T-cell (primary cell): Measurements from ENCODE around the gene ETNK2. TPM values are rescaled to one million over a fixed set of nuclear protein-coding genes. Genes with fewer than 3 reads are reported as not detected.

Source experiments
- ATAC-seq, 4 experiments: fragments of 200-7000 bp in 3 of 4; fragments of 150-1000 bp in 1 of 4; cut with Tn5 transposase; replicated peaks in 1 of 4; 1 replicate in 3 of 4; 2 replicates in 1 of 4; pipeline ENCODE4 v1.10.0; 2021; ENCODE audit warnings: moderate library complexity in 3 of 4, mild to moderate bottlenecking in 2 of 4, moderate number of reproducible peaks in 1 of 4
- CTCF ChIA-PET, 2 donors: fragments of 300-600 bp; sonication (Branson Sonifier 250); formaldehyde crosslinking; loops; one replicate each; lab custom pipeline; 2022; ENCODE audit warnings: antibody characterized with exemption in 2 of 2; lab: Charles Lee
- POLR2A ChIA-PET, 2 donors: fragments of 300-600 bp; sonication (Branson Sonifier 250); formaldehyde crosslinking; loops; one replicate each; lab custom pipeline; 2022; ENCODE audit warnings: antibody characterized with exemption in 2 of 2; lab: Charles Lee
- DNase-seq, 35 experiments: peaks; one replicate each; pipeline versions ENCODE4 v3.0.0 to v3.0.0-alpha.2; 2013 to 2023
- H3K27ac ChIP-seq: one replicate; pipeline ENCODE4 v1.5.1; 2013; ENCODE audit warnings: low read length
- H3K27me3 ChIP-seq, 2 experiments: replicated peaks in 1 of 2; 1 replicate in 1 of 2; 2 replicates in 1 of 2; pipeline versions ENCODE4 v1.6.1 to v1.7.0; 2013; ENCODE audit warnings: low read length in 1 of 2, mixed read lengths in 1 of 2; ENCODE audit not compliant: control insufficient read depth in 2 of 2, insufficient read depth in 2 of 2; ENCODE audit errors: extremely low read depth in 1 of 2
- H3K36me3 ChIP-seq, 2 donors: 1 replicate in 1 of 2; 2 replicates in 1 of 2; pipeline versions ENCODE4 v1.6.1 to v1.7.0; 2013; ENCODE audit warnings: low read length in 1 of 2; ENCODE audit not compliant: control insufficient read depth in 2 of 2, insufficient read depth in 1 of 2; ENCODE audit errors: extremely low read depth in 1 of 2
- H3K4me1 ChIP-seq, 2 experiments: 1 replicate in 1 of 2; 2 replicates in 1 of 2; pipeline versions ENCODE4 v1.6.1 to v1.7.0; 2013; ENCODE audit warnings: low read length in 2 of 2, mixed read lengths in 1 of 2; ENCODE audit not compliant: insufficient read depth in 2 of 2, control insufficient read depth in 1 of 2; ENCODE audit errors: extremely low read depth in 1 of 2
- H3K4me3 ChIP-seq, 2 donors: 1 replicate in 1 of 2; 2 replicates in 1 of 2; pipeline versions ENCODE4 v1.5.1 to v1.7.0; 2013; ENCODE audit warnings: mild to moderate bottlenecking in 2 of 2, low read length in 1 of 2, moderate library complexity in 1 of 2; ENCODE audit not compliant: control insufficient read depth in 1 of 2; ENCODE audit errors: extremely low read depth in 1 of 2
- H3K9me3 ChIP-seq: 2 replicates; pipeline ENCODE4 v1.7.0; 2013
- H3K27ac Mint-ChIP-seq, 2 donors: one replicate each; pipeline ENCODE4 v1.8.0; 2020 to 2021; ENCODE audit warnings: mild to moderate bottlenecking in 2 of 2, mixed read lengths in 2 of 2
- H3K27me3 Mint-ChIP-seq, 2 donors: one replicate each; pipeline ENCODE4 v1.8.0; 2021 to 2022; ENCODE audit warnings: mixed read lengths in 2 of 2
- H3K36me3 Mint-ChIP-seq: one replicate; pipeline ENCODE4 v1.8.0; 2021; ENCODE audit warnings: mixed read lengths
- H3K4me1 Mint-ChIP-seq, 3 donors: one replicate each; pipeline ENCODE4 v1.8.0; 2020 to 2022; ENCODE audit warnings: mixed read lengths in 3 of 3, mild to moderate bottlenecking in 1 of 3
- H3K4me3 Mint-ChIP-seq, 3 donors: one replicate each; pipeline ENCODE4 v1.8.0; 2020 to 2022; ENCODE audit warnings: mild to moderate bottlenecking in 3 of 3, mixed read lengths in 3 of 3, moderate library complexity in 3 of 3
- H3K9me3 Mint-ChIP-seq, 3 donors: one replicate each; pipeline ENCODE4 v1.8.0; 2020 to 2022; ENCODE audit warnings: mixed read lengths in 3 of 3
- WGBS: methylation state at CpG from one replicate; pipeline ENCODE4 v1.1.5; 2013; ENCODE audit warnings: missing lambda C conversion rate; ENCODE audit not compliant: insufficient coverage; 5-methylcytosine and 5-hydroxymethylcytosine counted together
- total RNA-seq, 35 experiments: library from RNA in 6 of 35; stranded (reverse) in 6 of 35; fragments of 120-200 nt in 1 of 35; gene quantifications; one replicate each; pipeline versions ENCODE4 v1.2.1 to v1.2.4 and lab custom pipeline; 2013 to 2026

Gene ETNK2
- total RNA-seq, 5 donors from 2014 or later (not counting 1 experiment from before 2014, with no cell fraction given) = 3.4 to 11.1 (median 4.2) TPM

GRCh38 chr1:204115116-204115515 lies 36.7 kb downstream of the ETNK2 start:
- DNase-seq (no peak), ATAC-seq (no peak)
- H3K4me1 Mint-ChIP-seq = peaks cover 0 to 3% (median 0%) of the 10 kb centered on the region in 3 donors
- Histone ChIP-seq H3K4me1 (no peaks in the 10 kb centered on the region), H3K9me3 (no peaks in the 10 kb centered on the region), H3K4me3 (no peak overlapping the region), H3K27me3 (no peaks in the 10 kb centered on the region), H3K27ac (no peak overlapping the region), H3K36me3 (no peaks in the 10 kb centered on the region)
- WGBS = 40% methylated on average over 1 of the region's 4 CpGs
- POLR2A ChIA-PET = interaction anchor here in 1 of 2 donors (0.7 kb wide), 1 partner anchor 12 kb away, joined by 10 read pairs; no protein-coding TSS in a partner anchor
- no peaks in the 10 kb centered on the region for H3K9me3 Mint-ChIP-seq
- H3K27ac Mint-ChIP-seq = no peak overlapping the region
- H3K27me3 Mint-ChIP-seq = no peaks in the 10 kb centered on the region
- no peaks in the 10 kb centered on the region for H3K36me3 Mint-ChIP-seq
- H3K4me3 Mint-ChIP-seq = no peak overlapping the region
- CTCF ChIA-PET = interaction anchor here in 1 of 2 donors (0.6 kb wide), 2 partner anchors 50 to 1155 kb away, joined by 4 to 6 read pairs; no protein-coding TSS in a partner anchor

- Histone ChIP-seq H3K36me3 (no peaks in the 10 kb centered on the region), H3K27me3 (no peaks in the 10 kb centered on the region), H3K4me1 (no peaks in the 10 kb centered on the region), H3K4me3 (no peak overlapping the region), H3K27ac (no peak overlapping the region), H3K9me3 (no peaks in the 10 kb centered on the region)
- no peak overlapping the region for H3K4me3 Mint-ChIP-seq
- POLR2A ChIA-PET = no interaction called here
- CTCF ChIA-PET = interaction anchor here in 1 of 2 donors (0.9 kb wide), 1 partner anchor 255 kb away, joined by 3 read pairs; no protein-coding TSS in a partner anchor
- no peak overlapping the region for H3K27ac Mint-ChIP-seq
- H3K36me3 Mint-ChIP-seq = no peaks in the 10 kb centered on the region
- H3K27me3 Mint-ChIP-seq = no peaks in the 10 kb centered on the region
- 88% methylated on average over 1 of the region's 4 CpGs for WGBS
- ATAC-seq (no peak), DNase-seq (no peak)
- peaks cover 0 to 3% (median 0%) of the 10 kb centered on the region in 3 donors for H3K4me1 Mint-ChIP-seq
- H3K9me3 Mint-ChIP-seq = no peaks in the 10 kb centered on the region
Observed at GRCh38 chr1:204114606-204115005, 37.2 kb downstream of the ETNK2 start.

- Histone ChIP-seq H3K4me3 (no peak overlapping the region), H3K36me3 (no peaks in the 10 kb centered on the region), H3K9me3 (no peaks in the 10 kb centered on the region), H3K27ac (no peak overlapping the region), H3K27me3 (no peaks in the 10 kb centered on the region), H3K4me1 (no peaks in the 10 kb centered on the region)
- peaks cover 0 to 5% (median 0%) of the 10 kb centered on the region in 3 donors for H3K4me1 Mint-ChIP-seq
- CTCF ChIA-PET = interaction anchor here in 1 of 2 donors (0.6 to 0.9 kb wide), 2 partner anchors 254 to 549 kb away, joined by 3 read pairs; no protein-coding TSS in a partner anchor
- ATAC-seq = no peak
- H3K9me3 Mint-ChIP-seq = no peaks in the 10 kb centered on the region
- 78% methylated on average over 1 of the region's 1 CpG for WGBS
- no peaks in the 10 kb centered on the region for H3K36me3 Mint-ChIP-seq
- no peak overlapping the region for H3K27ac Mint-ChIP-seq
- POLR2A ChIA-PET = no interaction called here
- no peak overlapping the region for H3K4me3 Mint-ChIP-seq
- peaks cover 0 to 2% of the 10 kb centered on the region in 2 donors for H3K27me3 Mint-ChIP-seq
- DNase-seq = no peak
Observed at GRCh38 chr1:204113896-204114295, 37.9 kb downstream of the ETNK2 start.

GRCh38 chr1:204112876-204113730 lies 38.7 kb downstream of the ETNK2 start:
- Histone ChIP-seq H3K4me1 (peaks cover 0 to 3% of the 10 kb centered on the region in 2 experiments), H3K4me3 (no peak overlapping the region), H3K9me3 (no peaks in the 10 kb centered on the region), H3K27me3 (peaks cover 0 to 3% of the 10 kb centered on the region in 2 experiments), H3K36me3 (no peaks in the 10 kb centered on the region), H3K27ac (no peak overlapping the region)
- DNase-seq (no peak), ATAC-seq (no peak)
- Mint-ChIP-seq H3K4me1 (peaks cover 0 to 6% (median 0%) of the 10 kb centered on the region in 3 donors), H3K9me3 (no peaks in the 10 kb centered on the region), H3K27me3 (peaks cover 0 to 2% of the 10 kb centered on the region in 2 donors), H3K4me3 (no peak overlapping the region), H3K27ac (no peak overlapping the region), H3K36me3 (no peaks in the 10 kb centered on the region)
- ChIA-PET POLR2A (no interaction called here), CTCF (interaction anchor here in 1 of 2 donors (0.7 kb wide), 2 partner anchors 277 to 1534 kb away, joined by 3 read pairs; no protein-coding TSS in a partner anchor)
- WGBS = 74% methylated on average over 9 of the region's 11 CpGs

GRCh38 chr1:204110894-204111633 lies 40.8 kb downstream of the ETNK2 start:
- Histone ChIP-seq H3K27me3 (peaks cover 0 to 6% of the 10 kb centered on the region in 2 experiments), H3K27ac (no peak overlapping the region), H3K36me3 (no peaks in the 10 kb centered on the region), H3K4me1 (peaks cover 0 to 13% of the 10 kb centered on the region in 2 experiments), H3K9me3 (no peaks in the 10 kb centered on the region), H3K4me3 (no peak overlapping the region)
- Mint-ChIP-seq H3K4me1 (peaks cover 0 to 14% (median 1%) of the 10 kb centered on the region in 3 donors), H3K9me3 (no peaks in the 10 kb centered on the region), H3K36me3 (no peaks in the 10 kb centered on the region), H3K4me3 (no peak overlapping the region), H3K27ac (no peak overlapping the region), H3K27me3 (peaks cover 0 to 2% of the 10 kb centered on the region in 2 donors)
- CTCF ChIA-PET = no interaction called here
- POLR2A ChIA-PET = no interaction called here
- no peak for ATAC-seq
- 91% methylated on average over 3 of the region's 5 CpGs for WGBS
- no peak for DNase-seq
